Activated T-cell treated with anti-CD3 and anti-CD28 coated beads, Interleukin-2, amount 50 U/mL, for 24 hours (primary cell): ENCODE data around the gene STRN.
A peak's percentile ranks its signal among the peaks of the same experiment; 100 is the strongest.
"Not testable (repeated sequence)": the region's sequence is repeated elsewhere in the genome, so short reads cannot be mapped to it uniquely, and the experiment has no call there.

ENCODE experiments used
- DNase-seq: peaks from one replicate; pipeline ENCODE4 v3.0.0-alpha.2; 2020
- H3K27ac Mint-ChIP-seq: 2 replicates; pipeline ENCODE4 v1.8.0; 2020; ENCODE audit warnings: mild to moderate bottlenecking, mixed read lengths
- H3K27me3 Mint-ChIP-seq: 2 replicates; pipeline ENCODE4 v1.8.0; 2020; ENCODE audit warnings: mixed read lengths
- H3K36me3 Mint-ChIP-seq: 2 replicates; pipeline ENCODE4 v1.8.0; 2020; ENCODE audit warnings: low read depth, mixed read lengths
- H3K4me1 Mint-ChIP-seq: 2 replicates; pipeline ENCODE4 v1.8.0; 2020; ENCODE audit warnings: low read depth, mixed read lengths
- H3K4me3 Mint-ChIP-seq: 2 replicates; pipeline ENCODE4 v1.8.0; 2020; ENCODE audit warnings: mild to moderate bottlenecking, moderate library complexity, mixed read lengths
- H3K9me3 Mint-ChIP-seq: 2 replicates; pipeline ENCODE4 v1.8.0; 2020; ENCODE audit warnings: mixed read lengths

Gene STRN

GRCh38 chr2:36859366-36859792 lies 107.0 kb downstream of the STRN start:
- no peak for DNase-seq
- Mint-ChIP-seq H3K27me3 (no peaks in the 10 kb centered on the region), H3K27ac (peak overlapping the region; percentile 69), H3K4me1 (peaks cover 21% of the 10 kb centered on the region), H3K36me3 (peaks cover 76% of the 10 kb centered on the region), H3K9me3 (peaks cover 4% of the 10 kb centered on the region), H3K4me3 (no peak overlapping the region)

- Mint-ChIP-seq H3K27me3 (no peaks in the 10 kb centered on the region), H3K4me1 (peaks cover 21% of the 10 kb centered on the region), H3K36me3 (peaks cover 77% of the 10 kb centered on the region), H3K4me3 (no peak overlapping the region), H3K27ac (peak overlapping the region; percentile 69), H3K9me3 (peaks cover 4% of the 10 kb centered on the region)
- DNase-seq: no peak
Measured at GRCh38 chr2:36858551-36859365, 107.6 kb downstream of the STRN start.

GRCh38 chr2:36857713-36858112 lies 108.6 kb downstream of the STRN start:
- no peaks in the 10 kb centered on the region for H3K9me3 Mint-ChIP-seq
- no peak overlapping the region for H3K4me3 Mint-ChIP-seq
- H3K27ac Mint-ChIP-seq: no peak overlapping the region
- no peaks in the 10 kb centered on the region for H3K27me3 Mint-ChIP-seq
- H3K4me1 Mint-ChIP-seq: peaks cover 21% of the 10 kb centered on the region
- H3K36me3 Mint-ChIP-seq: peaks cover 74% of the 10 kb centered on the region
- DNase-seq: no peak

- H3K27ac Mint-ChIP-seq: no peak overlapping the region
- no peaks in the 10 kb centered on the region for H3K27me3 Mint-ChIP-seq
- DNase-seq: no peak
- no peak overlapping the region for H3K4me3 Mint-ChIP-seq
- H3K9me3 Mint-ChIP-seq: no peaks in the 10 kb centered on the region
- H3K4me1 Mint-ChIP-seq: peaks cover 21% of the 10 kb centered on the region
- H3K36me3 Mint-ChIP-seq: peaks cover 77% of the 10 kb centered on the region
Measured at GRCh38 chr2:36855429-36855828, 110.9 kb downstream of the STRN start.

GRCh38 chr2:36854241-36854640 lies 112.1 kb downstream of the STRN start:
- H3K4me3 Mint-ChIP-seq: no peak overlapping the region
- H3K9me3 Mint-ChIP-seq: no peaks in the 10 kb centered on the region
- no peak for DNase-seq
- H3K27ac Mint-ChIP-seq: no peak overlapping the region
- H3K4me1 Mint-ChIP-seq: peaks cover 14% of the 10 kb centered on the region
- peaks cover 79% of the 10 kb centered on the region for H3K36me3 Mint-ChIP-seq
- H3K27me3 Mint-ChIP-seq: no peaks in the 10 kb centered on the region

- H3K27ac Mint-ChIP-seq: no peak overlapping the region
- H3K27me3 Mint-ChIP-seq: no peaks in the 10 kb centered on the region
- H3K36me3 Mint-ChIP-seq: peaks cover 61% of the 10 kb centered on the region
- H3K9me3 Mint-ChIP-seq: no peaks in the 10 kb centered on the region
- no peak for DNase-seq
- no peak overlapping the region for H3K4me3 Mint-ChIP-seq
- no peaks in the 10 kb centered on the region for H3K4me1 Mint-ChIP-seq
Measured at GRCh38 chr2:36849265-36849664, 117.1 kb downstream of the STRN start.

- peaks cover 32% of the 10 kb centered on the region for H3K36me3 Mint-ChIP-seq
- no peak for DNase-seq
- H3K27ac Mint-ChIP-seq: no peak overlapping the region
- H3K9me3 Mint-ChIP-seq: no peaks in the 10 kb centered on the region
- no peaks in the 10 kb centered on the region for H3K4me1 Mint-ChIP-seq
- H3K4me3 Mint-ChIP-seq: no peak overlapping the region
- H3K27me3 Mint-ChIP-seq: no peaks in the 10 kb centered on the region
Measured at GRCh38 chr2:36843838-36844237, 122.5 kb downstream of the STRN start.

- no peaks in the 10 kb centered on the region for H3K9me3 Mint-ChIP-seq
- no peak for DNase-seq
- no peak overlapping the region for H3K27ac Mint-ChIP-seq
- H3K27me3 Mint-ChIP-seq: no peaks in the 10 kb centered on the region
- H3K4me1 Mint-ChIP-seq: peaks cover 6% of the 10 kb centered on the region
- H3K4me3 Mint-ChIP-seq: no peak overlapping the region
- peaks cover 17% of the 10 kb centered on the region for H3K36me3 Mint-ChIP-seq
Measured at GRCh38 chr2:36839976-36840617, 126.2 kb downstream of the STRN start.

- no peak for DNase-seq
- peaks cover 16% of the 10 kb centered on the region for H3K27me3 Mint-ChIP-seq
- H3K36me3 Mint-ChIP-seq: no peaks in the 10 kb centered on the region
- H3K9me3 Mint-ChIP-seq: no peaks in the 10 kb centered on the region
- H3K27ac Mint-ChIP-seq: peak overlapping the region; percentile 22
- H3K4me1 Mint-ChIP-seq: peaks cover 13% of the 10 kb centered on the region
- H3K4me3 Mint-ChIP-seq: no peak overlapping the region
Measured at GRCh38 chr2:36834731-36835524, 131.4 kb downstream of the STRN start.

- no peak for DNase-seq
- no peak overlapping the region for H3K4me3 Mint-ChIP-seq
- H3K9me3 Mint-ChIP-seq: no peaks in the 10 kb centered on the region
- no peaks in the 10 kb centered on the region for H3K36me3 Mint-ChIP-seq
- no peak overlapping the region for H3K27ac Mint-ChIP-seq
- H3K4me1 Mint-ChIP-seq: peaks cover 13% of the 10 kb centered on the region
- H3K27me3 Mint-ChIP-seq: peaks cover 16% of the 10 kb centered on the region
Measured at GRCh38 chr2:36834203-36834602, 132.1 kb downstream of the STRN start.

GRCh38 chr2:36831185-36831584 lies 135.2 kb downstream of the STRN start:
- H3K27ac Mint-ChIP-seq: no peak overlapping the region
- no peaks in the 10 kb centered on the region for H3K9me3 Mint-ChIP-seq
- DNase-seq: no peak
- H3K27me3 Mint-ChIP-seq: peaks cover 22% of the 10 kb centered on the region
- no peak overlapping the region for H3K4me3 Mint-ChIP-seq
- H3K36me3 Mint-ChIP-seq: no peaks in the 10 kb centered on the region
- peaks cover 13% of the 10 kb centered on the region for H3K4me1 Mint-ChIP-seq

GRCh38 chr2:36824683-36825082 lies 141.7 kb downstream of the STRN start:
- H3K27me3 Mint-ChIP-seq: peaks cover 15% of the 10 kb centered on the region
- not testable (repeated sequence) for H3K27ac Mint-ChIP-seq, DNase-seq, H3K4me3 Mint-ChIP-seq, H3K9me3 Mint-ChIP-seq, H3K4me1 Mint-ChIP-seq, H3K36me3 Mint-ChIP-seq

GRCh38 chr2:36824273-36824672 lies 142.1 kb downstream of the STRN start:
- Mint-ChIP-seq H3K9me3 (no peaks in the 10 kb centered on the region), H3K27ac (no peak overlapping the region), H3K27me3 (peaks cover 15% of the 10 kb centered on the region), H3K36me3 (no peaks in the 10 kb centered on the region), H3K4me1 (no peaks in the 10 kb centered on the region), H3K4me3 (no peak overlapping the region)
- no peak for DNase-seq

GRCh38 chr2:36823862-36824261 lies 142.5 kb downstream of the STRN start:
- DNase-seq: no peak
- H3K9me3 Mint-ChIP-seq: no peaks in the 10 kb centered on the region
- no peaks in the 10 kb centered on the region for H3K36me3 Mint-ChIP-seq
- H3K4me3 Mint-ChIP-seq: no peak overlapping the region
- H3K27ac Mint-ChIP-seq: no peak overlapping the region
- H3K4me1 Mint-ChIP-seq: no peaks in the 10 kb centered on the region
- H3K27me3 Mint-ChIP-seq: peaks cover 14% of the 10 kb centered on the region
